ENCODE measurements around the gene LCN15.
A peak's percentile ranks its signal among the peaks of the same experiment; 100 is the strongest.

The LCN15 gene, protein sequence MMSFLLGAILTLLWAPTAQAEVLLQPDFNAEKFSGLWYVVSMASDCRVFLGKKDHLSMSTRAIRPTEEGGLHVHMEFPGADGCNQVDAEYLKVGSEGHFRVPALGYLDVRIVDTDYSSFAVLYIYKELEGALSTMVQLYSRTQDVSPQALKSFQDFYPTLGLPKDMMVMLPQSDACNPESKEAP

DNA sequence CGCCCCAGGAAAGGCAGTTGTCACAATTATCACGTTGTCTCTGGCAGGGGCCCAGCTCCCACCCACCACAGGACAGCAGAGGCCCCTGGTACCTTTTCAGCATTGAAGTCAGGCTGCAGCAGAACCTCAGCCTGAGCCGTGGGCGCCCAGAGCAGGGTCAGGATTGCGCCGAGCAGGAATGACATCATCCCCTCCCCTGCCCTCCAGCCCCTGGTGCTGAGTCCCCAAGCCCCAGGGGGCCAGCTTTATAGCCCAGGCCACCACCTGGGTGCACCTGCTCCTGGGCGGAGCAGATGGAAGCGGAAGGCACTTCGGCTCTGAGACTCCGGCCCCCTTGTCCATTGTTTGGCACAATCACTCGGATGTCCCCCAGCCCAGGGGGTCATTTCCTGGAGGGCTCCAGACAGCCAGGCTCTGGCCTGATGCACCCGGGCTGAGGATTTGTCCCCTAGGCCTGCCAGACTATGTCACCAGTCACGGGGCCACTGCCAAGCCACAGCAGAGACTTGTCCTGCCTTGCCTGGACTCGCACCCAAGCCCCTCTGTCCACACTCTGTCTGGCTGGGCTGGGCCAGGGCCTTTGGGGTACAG is at the start of gene LCN15:
LCN15 (minus strand) TSS at position 218 of the 591 bp plus-strand sequence; CDS start at position 188, 30 bp downstream.
- no peak for DNase-seq (ENCODE audit: extremely low read depth, low read depth)
- TF ChIP-seq, protein P1, sequence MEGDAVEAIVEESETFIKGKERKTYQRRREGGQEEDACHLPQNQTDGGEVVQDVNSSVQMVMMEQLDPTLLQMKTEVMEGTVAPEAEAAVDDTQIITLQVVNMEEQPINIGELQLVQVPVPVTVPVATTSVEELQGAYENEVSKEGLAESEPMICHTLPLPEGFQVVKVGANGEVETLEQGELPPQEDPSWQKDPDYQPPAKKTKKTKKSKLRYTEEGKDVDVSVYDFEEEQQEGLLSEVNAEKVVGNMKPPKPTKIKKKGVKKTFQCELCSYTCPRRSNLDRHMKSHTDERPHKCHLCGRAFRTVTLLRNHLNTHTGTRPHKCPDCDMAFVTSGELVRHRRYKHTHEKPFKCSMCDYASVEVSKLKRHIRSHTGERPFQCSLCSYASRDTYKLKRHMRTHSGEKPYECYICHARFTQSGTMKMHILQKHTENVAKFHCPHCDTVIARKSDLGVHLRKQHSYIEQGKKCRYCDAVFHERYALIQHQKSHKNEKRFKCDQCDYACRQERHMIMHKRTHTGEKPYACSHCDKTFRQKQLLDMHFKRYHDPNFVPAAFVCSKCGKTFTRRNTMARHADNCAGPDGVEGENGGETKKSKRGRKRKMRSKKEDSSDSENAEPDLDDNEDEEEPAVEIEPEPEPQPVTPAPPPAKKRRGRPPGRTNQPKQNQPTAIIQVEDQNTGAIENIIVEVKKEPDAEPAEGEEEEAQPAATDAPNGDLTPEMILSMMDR (IDR thresholded peaks at IDR 0.05; ENCODE audit: low read depth, low read length): no peak

DNA sequence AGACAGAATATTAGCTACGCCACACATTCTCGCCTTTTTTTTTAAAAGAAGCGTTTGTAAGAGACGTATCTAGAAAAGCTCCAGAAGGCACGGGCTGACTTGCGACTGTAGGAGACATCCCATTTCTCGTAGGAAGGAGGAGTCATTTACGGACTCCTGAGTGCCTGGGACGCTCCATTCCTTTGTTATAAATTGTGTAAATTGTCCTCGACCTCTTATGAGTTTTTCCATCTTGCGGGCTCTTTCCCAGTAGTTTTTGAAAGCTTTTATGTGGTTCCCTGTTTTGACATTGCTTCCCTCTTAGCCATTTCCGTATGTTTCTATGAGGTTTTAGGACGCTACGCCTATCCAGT is 44.5 kb upstream of the LCN15 start:
- TF ChIP-seq, protein P1 (IDR thresholded peaks at IDR 0.05; ENCODE audit: low read depth, low read length): no peak
- DNase-seq (ENCODE audit: extremely low read depth, low read depth): no peak

DNA sequence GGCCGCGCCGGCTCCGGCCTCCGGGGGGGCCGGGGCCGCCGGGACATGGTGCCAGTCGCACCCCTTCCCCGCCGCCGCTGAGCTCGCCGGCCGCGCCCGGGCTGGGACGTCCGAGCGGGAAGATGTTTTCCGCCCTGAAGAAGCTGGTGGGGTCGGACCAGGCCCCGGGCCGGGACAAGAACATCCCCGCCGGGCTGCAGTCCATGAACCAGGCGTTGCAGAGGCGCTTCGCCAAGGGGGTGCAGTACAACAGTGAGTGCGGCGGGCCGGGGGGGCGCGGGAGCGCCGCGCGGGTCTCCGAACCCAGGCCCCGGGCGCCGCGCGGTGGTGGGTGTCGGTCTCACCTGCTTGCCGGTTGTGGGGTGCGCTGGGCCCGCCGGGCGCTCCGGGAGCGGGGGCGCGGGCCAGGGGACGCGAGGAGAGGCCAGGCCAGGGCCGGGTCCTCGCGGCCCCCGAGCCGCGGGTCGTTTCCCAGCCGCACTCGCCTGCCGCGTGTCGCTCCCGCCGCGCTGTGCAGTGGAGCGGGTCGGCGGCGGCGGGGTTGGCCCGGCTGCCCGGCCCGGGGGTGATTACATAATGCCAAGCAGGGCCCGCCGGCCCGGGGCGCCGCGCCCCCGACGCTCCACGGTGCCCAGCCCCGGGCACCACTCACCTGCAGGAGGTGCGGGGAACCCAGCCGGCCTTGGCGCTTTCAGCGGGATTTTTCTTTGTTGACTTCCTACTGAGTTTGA is 43.9 kb upstream of the LCN15 start:
- DNase-seq (ENCODE audit: extremely low read depth, low read depth): no peak
- TF ChIP-seq, protein P1 (IDR thresholded peaks at IDR 0.05; ENCODE audit: low read depth, low read length): no peak

DNA sequence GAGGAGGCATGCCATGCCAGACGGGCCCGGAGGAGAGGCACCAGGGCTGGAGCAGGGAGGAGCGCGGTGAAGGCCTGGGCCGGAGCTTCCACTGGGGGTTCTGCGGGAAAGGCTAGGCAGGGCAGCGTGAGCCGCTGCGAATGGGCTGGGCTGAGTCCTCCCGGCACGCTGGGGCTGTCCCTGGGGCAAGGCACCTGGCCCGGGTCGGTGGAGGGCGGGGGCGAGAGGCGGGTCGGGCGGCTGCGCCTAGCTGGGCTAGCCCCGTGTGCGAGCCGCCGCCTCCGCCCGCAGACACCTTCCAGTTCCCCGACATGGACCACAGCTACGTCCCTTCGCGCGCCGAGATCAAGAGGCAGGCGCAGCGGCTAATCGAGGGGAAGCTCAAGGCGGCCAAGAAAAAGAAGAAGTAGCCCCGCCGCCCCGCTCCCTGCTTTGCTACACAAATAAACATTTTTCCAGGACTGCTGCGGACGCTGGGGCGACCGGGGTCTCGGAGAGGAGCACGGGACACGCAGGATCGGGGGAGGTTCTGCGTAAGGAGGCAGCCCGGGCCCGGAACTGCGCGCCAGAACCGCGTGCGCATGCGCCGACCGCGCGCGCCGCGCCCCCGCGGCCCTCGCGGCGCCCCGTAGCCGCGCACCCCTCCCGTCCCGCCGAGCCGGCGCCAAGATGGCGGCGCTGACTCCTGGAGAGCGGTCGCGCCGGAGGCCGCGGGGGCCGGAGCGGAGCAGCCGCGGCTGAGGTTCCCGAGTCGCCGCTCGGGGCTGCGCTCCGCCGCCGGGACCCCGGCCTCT is 43.2 kb upstream of the LCN15 start, which contains the start of gene RABL6:
RABL6 (plus strand) TSS at position 668 of the 794 bp plus-strand sequence. CDS start 249 bp downstream, outside the sequence.
- TF ChIP-seq, protein P1 (IDR thresholded peaks at IDR 0.05; ENCODE audit: low read depth, low read length): no peak
- DNase-seq (ENCODE audit: extremely low read depth, low read depth): peak; percentile 22

DNA sequence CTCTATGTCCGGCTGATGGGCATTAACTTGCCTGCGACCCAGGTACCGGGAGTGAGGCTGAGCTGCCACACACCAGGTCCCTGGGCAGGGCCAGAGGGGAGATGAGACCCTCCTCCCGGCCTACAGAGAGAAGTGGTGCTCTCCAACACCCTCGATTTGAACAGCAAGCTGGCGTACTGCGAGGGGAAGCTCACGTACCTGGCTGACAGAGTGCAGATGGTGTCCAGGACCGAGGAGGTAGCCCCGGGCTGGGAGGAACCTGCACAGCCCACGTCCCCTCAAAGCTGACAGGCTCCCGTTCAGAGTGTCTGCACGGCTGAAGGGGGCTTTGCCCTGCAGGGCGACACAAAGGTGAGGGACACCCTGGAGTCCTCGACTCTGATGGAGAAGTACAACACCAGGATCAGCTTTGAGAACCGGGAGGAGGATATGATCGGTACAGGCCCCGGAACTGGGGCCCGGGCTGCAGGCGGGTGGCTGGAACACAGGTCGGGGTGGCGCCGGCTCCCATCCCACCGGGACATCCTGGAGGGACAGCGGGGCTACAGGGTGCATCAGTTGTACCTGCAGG is 42.4 kb upstream of the LCN15 start:
- TF ChIP-seq, protein P1 (IDR thresholded peaks at IDR 0.05; ENCODE audit: low read depth, low read length): no peak
- DNase-seq (ENCODE audit: extremely low read depth, low read depth): no peak

DNA sequence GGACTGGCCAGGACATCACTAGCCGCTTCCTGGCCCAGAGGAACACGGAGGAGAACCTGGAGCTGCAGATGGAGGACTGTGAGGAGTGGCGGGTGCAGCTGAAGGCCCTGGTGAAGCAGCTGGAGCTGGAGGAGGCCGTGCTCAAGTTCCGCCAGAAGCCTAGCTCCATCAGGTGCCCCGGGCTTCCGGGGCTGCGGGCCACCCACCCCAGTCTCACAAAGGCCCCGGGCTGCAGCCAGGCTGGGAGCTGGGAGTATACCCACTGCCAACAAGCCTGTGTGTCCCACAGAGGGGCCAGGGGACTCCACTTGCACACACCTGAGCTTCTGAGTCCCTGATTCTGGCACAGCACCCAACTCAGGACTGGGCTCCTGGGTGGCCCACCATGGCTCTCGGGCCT is 41.7 kb upstream of the LCN15 start:
- TF ChIP-seq, protein P1 (IDR thresholded peaks at IDR 0.05; ENCODE audit: low read depth, low read length): no peak
- DNase-seq (ENCODE audit: extremely low read depth, low read depth): no peak
